ENCODE measurements around the gene HDGF. TPM values are rescaled to one million over a fixed set of nuclear protein-coding genes. Genes with fewer than 3 reads are reported as not detected.

Gene HDGF
- total RNA-seq, 1 experiment from 2014 or later, result 310 TPM

GRCh38 chr1:156721535-156721934 is 29.9 kb downstream of the HDGF start:
- H3K4me1 ChIP-seq (ENCODE audit: insufficient read depth, low read length), result peaks cover 3% of the 10 kb centered on the region; the same call in 1 of the 2 replicates
- peaks cover 16% of the 10 kb centered on the region; the same call in 1 of the 2 replicates for H3K79me2 ChIP-seq (ENCODE audit: insufficient read depth, low read length)
- H2BK5ac ChIP-seq (ENCODE audit: insufficient read length, low read length), result no peak overlapping the region
- no peak overlapping the region for H2AFZ ChIP-seq (ENCODE audit: low read length)
- TF ChIP-seq CTCF (conservative IDR thresholded peaks at IDR 0.05), result no peak
- H4K91ac ChIP-seq (ENCODE audit: insufficient read length, low read depth, low read length), result no peak overlapping the region
- no peak overlapping the region for H3K14ac ChIP-seq (ENCODE audit: insufficient read depth, low read length)
- H2BK12ac ChIP-seq (ENCODE audit: insufficient read length, low read depth, low read length), result no peak overlapping the region
- no peaks in the 10 kb centered on the region for H3K9me3 Mint-ChIP-seq
- no peak overlapping the region for H2BK20ac ChIP-seq (ENCODE audit: low read depth, low read length, poor library complexity, severe bottlenecking)
- no peak overlapping the region for H2BK120ac ChIP-seq (ENCODE audit: low read depth, low read length, poor library complexity, severe bottlenecking)
- no peak overlapping the region for H3K4ac ChIP-seq (ENCODE audit: low read depth, low read length)
- H3K27ac ChIP-seq (ENCODE audit: insufficient read length, low read depth, low read length), result no peak overlapping the region
- no peak overlapping the region; a peak in 1 of 7 replicates for H3K27ac Mint-ChIP-seq
- no peak overlapping the region for H3K4me2 ChIP-seq (ENCODE audit: insufficient read depth, insufficient read length, low read length)
- H2AK5ac ChIP-seq (ENCODE audit: insufficient read length, low read length), result no peak overlapping the region
- no peaks in the 10 kb centered on the region; the same call in 1 of the 2 replicates for H3K27me3 Mint-ChIP-seq (ENCODE audit: low read depth)
- H3T11ph ChIP-seq (ENCODE audit: low read length), result no peak overlapping the region
- peaks cover 24 to 47% (median 36%) of the 10 kb centered on the region in 3 experiments for H3K36me3 Mint-ChIP-seq (ENCODE audit: insufficient read depth in 1 of 3, low read depth in 3 of 3)
- H3K9ac ChIP-seq (ENCODE audit: extremely low read depth, insufficient read length, low read length), result no peak overlapping the region
- peaks cover 3% of the 10 kb centered on the region for H4K20me1 ChIP-seq (ENCODE audit: control insufficient read depth, insufficient read depth, insufficient read length)
- H3K4me3 Mint-ChIP-seq, result no peak overlapping the region
- no peak for DNase-seq
- H4K5ac ChIP-seq (ENCODE audit: insufficient read length, low read depth, low read length), result no peak overlapping the region
- WGBS (ENCODE audit: extremely low coverage, insufficient read length, low lambda C conversion rate), result no CpG with 5 or more reads among the region's 4 CpGs
- H2BK15ac ChIP-seq (ENCODE audit: low read depth, low read length), result no peak overlapping the region
- peaks cover 14% of the 10 kb centered on the region for H3K79me1 ChIP-seq (ENCODE audit: insufficient read depth, low read depth, low read length, poor library complexity, severe bottlenecking)
- H3K27me3 ChIP-seq (ENCODE audit: insufficient read depth, low read length), result no peaks in the 10 kb centered on the region
- H3K18ac ChIP-seq (ENCODE audit: insufficient read length, low read depth, low read length), result no peak overlapping the region
- no peak overlapping the region for H3K56ac ChIP-seq (ENCODE audit: insufficient read length, low read depth, low read length)
- H3K9me3 ChIP-seq (ENCODE audit: control insufficient read depth, low read depth, low read length), result no peaks in the 10 kb centered on the region
- H4K8ac ChIP-seq (replicated peaks; ENCODE audit: insufficient read length, low read depth, low read length), result no peak overlapping the region
- no peak overlapping the region for H3K23ac ChIP-seq (ENCODE audit: insufficient read length, low read depth, low read length)
- no peaks in the 10 kb centered on the region for H3K23me2 ChIP-seq (ENCODE audit: insufficient read length, low read depth, low read length, poor library complexity, severe bottlenecking)
- H3K4me1 Mint-ChIP-seq, result peaks cover 6 to 9% of the 10 kb centered on the region in 2 experiments
